ENCODE results near the gene UST.
"Not testable (repeated sequence)": the region's sequence is repeated elsewhere in the genome, so short reads cannot be mapped to it uniquely, and the experiment has no call there.

The UST gene

GRCh38 chr6:148836751-148837150 is 89.9 kb downstream of the UST start:
- DNase-seq (ENCODE audit: low spot score): no peak

- DNase-seq (ENCODE audit: low spot score): no peak
These were observed 91.1 kb downstream of the UST start for GRCh38 chr6:148837941-148838340.

GRCh38 chr6:148839044-148839443 is 92.2 kb downstream of the UST start:
- no peak for DNase-seq (ENCODE audit: low spot score)

DNA sequence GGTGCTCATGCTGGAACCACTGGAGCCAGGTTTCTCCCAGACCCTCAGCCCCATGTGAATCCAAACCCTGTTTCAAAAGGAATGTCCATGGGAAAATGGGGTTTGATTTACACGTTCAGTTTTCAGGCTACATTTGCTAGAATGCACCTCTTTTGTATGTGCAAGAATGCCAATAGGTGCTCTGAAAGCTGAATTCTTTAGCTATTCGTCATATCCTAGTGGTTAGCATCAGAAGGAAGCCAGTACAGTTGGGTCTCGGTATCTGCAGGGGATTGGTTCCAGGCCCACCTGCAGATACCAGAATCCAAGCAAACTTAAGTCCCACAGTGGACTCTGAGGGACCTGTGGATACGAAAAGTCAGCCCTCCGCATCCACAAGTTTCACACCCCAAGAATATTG is 93.4 kb downstream of the UST start:
- DNase-seq (ENCODE audit: low spot score): no peak

DNA sequence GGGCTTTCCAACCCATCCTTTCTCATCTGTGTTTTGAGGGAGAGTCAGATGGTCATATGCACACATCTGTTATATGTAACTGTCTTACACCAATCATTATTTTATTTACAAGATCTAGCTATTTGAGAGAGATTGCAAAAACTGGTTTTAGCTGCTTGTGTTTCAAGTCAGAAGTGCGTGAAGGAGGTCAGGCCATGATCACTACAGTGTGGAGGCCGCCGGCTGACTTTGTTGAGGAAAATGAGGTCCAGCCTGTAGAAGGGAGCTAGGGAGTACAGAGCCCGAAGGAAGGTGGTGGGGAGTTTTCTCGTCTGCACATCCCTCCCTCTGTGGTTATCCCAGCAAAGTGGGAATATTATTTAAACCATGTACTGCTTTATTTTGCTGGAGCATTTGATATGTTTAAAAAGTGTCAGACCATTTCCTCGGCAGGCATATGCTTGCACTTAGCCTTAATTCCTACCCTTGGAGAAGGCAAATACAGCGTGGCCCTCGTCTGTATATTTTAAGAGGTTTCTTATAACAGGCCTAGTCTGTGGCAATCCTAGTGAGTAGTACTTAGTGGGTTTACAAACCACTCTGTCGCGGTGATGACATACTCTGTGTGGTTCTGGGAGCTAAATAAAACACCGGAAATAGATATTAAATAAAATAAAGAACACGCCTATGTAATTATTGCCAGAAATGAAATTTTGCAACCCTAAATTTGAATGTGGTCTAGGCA is 95.6 kb downstream of the UST start:
- no peak for DNase-seq (ENCODE audit: low spot score)

DNA sequence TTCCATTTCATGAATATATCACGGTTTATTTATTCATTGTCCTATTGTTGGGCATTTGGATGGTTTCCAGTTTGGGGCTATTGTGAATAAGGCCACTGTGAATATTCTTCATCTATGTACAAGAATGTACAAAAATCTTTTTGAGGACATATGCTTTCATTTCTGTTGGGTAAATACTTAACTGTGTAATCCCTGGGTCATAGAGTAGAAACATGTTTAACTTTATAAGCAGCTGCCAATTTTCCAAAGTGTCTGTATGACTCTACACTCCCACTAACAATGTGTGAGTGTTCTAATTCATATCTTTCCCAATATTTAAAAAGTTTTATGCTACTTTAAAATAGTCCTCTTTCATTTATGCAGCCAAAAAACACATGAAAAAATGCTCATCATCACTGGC is 98.6 kb downstream of the UST start:
- no peak for DNase-seq (ENCODE audit: low spot score)

- DNase-seq (ENCODE audit: low spot score): no peak
These were observed 100.2 kb downstream of the UST start for GRCh38 chr6:148846778-148847761.

GRCh38 chr6:148848915-148849314 is 102.1 kb downstream of the UST start:
- DNase-seq (ENCODE audit: low spot score): no peak

- not testable (repeated sequence) for DNase-seq (ENCODE audit: low spot score)
These were observed 102.6 kb downstream of the UST start for GRCh38 chr6:148849449-148849848.

DNA sequence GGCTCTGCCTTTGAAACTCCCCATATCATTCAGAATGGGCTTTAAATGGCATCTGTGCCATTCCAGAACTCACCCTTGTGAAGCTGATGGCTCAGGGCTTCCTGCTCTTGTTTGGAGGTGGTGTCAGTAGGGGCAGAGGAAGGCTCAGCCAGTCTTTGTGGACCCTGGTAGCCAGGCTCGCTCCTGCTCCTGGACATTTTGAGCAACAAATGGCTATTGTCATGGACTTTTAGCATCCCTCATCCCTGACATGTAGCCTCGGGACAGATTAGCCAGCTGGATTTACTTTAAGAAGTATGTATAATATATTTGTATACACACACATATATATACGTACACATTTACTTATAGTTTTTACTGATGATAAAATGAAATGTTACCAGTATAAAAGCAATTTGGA is 104.1 kb downstream of the UST start:
- no peak for DNase-seq (ENCODE audit: low spot score)

DNA sequence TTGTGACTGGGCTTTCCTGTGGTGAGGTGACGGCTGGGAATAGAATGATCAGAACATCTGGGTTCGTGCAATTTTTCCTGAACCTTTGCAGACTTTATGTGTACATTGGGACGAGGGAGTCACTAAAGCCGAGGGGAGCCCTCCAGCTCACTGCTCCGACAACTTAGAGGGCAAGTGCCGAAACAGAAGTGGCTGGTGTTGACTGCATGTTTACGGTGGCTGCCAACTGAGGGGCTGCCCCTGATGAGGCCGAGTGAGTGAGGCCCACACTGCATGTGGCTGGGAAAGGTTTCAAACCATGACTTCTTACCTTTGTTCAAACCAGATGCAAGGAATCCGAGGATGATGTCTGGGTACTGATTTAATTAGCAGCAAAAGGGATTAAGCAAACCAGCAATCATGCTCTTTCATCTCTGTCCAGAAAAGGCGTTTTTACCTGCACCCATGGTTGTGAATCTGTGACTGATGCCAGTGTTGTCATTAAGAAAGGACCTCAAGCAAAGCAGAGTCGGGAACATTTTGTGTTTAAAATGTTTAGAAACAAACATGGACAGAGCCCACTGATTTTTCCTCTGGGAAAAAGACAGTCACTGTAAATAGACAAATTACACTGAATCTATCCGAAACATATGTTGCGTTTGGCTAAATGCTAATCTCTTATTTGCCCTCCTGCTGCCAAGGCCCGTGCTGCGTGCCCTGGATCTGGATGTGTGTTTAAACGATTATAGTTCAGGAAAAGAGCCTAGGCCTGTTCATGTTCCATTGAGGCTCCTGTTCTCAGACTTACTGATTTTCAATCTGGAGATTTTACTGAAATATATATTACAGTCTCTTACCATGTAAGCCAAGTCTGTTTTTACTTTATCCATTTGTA is 105.1 kb downstream of the UST start:
- no peak for DNase-seq (ENCODE audit: low spot score)

GRCh38 chr6:148852688-148853087 is 105.9 kb downstream of the UST start:
- no peak for DNase-seq (ENCODE audit: low spot score)

DNA sequence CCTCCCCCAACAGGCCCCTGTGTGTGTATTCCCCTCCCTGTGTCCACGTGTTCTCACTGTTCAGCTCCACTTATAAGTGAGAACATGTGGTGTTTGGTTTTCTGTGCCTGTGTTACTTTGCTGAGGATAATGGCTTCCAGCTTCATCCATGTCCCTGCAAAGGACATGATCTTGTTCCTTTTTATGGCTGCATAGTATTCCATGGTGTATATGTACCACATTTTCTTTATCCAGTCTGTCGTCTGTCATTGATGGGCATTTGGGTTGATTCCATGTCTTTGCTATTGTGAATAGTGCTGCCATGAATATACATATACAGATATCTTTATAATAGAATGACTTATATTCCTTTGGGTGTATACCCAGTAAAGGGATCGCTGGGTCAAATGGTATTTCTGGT is 106.3 kb downstream of the UST start:
- DNase-seq (ENCODE audit: low spot score): not testable (repeated sequence)

DNA sequence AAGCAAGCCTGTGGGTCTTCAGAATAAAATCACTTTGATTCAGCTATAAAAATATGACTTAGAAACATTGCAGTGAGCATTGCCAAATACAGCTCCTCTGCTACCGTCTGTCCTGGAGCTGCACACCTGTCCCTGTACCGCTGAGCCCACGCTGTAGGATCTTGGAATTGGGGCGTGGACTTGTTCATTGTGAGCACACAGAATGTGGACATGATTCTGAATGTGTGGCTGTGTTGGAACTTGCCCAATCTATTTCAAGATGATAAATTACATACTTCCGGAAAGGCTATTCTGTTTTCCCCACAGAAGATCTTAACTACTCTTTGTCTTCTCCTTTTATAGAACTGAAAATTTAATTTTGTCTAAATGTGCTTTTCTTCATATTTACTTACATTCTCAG is 107.3 kb downstream of the UST start:
- no peak for DNase-seq (ENCODE audit: low spot score)

- no peak for DNase-seq (ENCODE audit: low spot score)
These were observed 108.2 kb downstream of the UST start for GRCh38 chr6:148854992-148855391.

DNA sequence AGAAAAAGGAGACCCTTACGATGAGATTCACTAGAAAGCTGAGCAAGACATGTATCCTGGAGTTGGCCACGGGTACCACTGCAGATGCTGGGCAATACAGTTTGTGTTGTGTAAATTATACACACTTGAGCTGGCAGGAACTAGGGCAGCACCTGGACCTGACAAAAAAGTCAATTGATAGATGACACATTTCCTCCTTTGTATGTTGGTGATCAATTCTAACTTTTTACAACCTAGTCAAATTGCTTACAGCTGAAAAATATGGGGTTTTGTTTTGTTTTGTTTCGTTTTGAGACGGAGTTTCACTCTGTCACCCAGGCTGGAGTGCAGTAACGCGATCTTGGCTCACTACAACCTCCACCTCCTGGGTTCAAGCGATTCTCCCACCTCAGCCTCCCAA is 108.9 kb downstream of the UST start:
- DNase-seq (ENCODE audit: low spot score): no peak

DNA sequence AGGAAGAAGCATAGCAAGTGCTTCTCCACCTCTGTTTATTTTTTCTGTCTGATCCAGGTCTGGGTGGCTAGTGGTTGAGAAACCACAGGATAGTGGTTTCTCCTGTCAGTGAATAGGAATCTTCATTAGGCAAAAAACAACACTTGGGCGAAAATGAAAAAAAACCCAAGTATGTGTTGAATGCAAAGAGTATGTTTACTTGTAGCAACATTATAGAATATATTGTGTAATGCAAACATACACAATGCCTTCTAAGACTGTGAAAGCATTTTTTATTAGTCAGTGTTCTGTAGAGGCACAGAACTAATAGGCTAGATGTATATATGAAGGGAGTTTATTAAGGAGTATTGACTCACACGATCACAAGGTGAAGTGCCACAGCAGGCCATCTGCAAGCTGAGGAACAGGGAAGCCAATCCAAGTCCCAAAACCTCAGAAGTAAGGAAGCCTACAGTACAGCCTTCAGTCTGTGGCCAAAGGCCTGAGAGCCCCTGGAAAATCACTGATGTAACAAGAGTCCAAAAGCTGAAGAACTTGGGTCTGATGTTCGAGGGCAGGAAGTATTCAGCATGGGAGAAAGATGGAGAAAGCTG is 111.1 kb downstream of the UST start:
- DNase-seq (ENCODE audit: low spot score): no peak

DNA sequence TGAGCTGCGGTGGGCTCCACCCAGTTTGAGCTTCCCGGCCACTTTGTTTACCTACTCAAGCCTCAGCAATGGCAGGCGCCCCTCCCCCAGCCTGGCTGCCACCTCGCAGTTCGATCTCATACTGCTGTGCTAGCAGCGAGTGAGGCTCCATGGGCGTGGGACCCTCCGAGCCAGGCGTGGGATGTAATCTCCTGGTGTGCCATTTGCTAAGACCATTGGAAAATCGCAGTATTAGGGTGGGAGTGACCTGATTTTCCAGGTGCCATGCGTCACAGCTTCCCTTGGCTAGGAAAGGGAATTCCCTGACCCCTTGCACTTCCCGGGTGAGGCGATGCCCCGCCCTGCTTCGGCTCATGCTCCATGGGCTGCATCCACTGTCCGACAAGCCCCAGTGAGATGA is 117.3 kb downstream of the UST start:
- not testable (repeated sequence) for DNase-seq (ENCODE audit: low spot score)

- no peak for DNase-seq (ENCODE audit: low spot score)
These were observed 118.1 kb downstream of the UST start for GRCh38 chr6:148864941-148865340.

DNA sequence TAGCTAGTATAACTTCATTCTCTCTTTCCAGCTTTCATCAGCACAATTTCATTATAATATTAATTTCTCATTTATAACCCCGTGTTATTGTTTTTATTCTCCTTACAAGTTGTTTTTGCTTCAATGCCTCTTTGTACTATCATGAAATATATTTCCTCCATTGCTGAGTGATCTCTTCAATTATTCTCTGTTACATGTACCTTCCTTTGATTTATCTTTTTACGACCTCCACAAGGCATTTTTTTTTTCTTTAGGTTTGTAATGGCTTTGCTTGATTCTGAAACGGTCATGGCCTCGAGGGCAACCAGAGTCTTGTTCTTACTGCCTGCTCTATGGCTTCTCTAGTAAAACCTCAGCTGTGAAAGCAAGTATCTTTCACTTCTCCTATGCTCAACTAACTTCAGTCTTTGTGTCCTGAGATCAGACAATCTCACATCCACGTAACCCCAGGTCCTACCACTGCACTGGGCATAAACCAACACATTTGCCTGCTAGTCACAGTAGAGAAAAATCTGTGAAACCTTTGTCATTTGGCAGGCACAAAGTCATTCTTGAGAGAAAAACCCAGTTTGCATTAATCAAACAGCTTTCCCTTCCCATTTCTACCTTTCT is 119.9 kb downstream of the UST start:
- no peak for DNase-seq (ENCODE audit: low spot score)

DNA sequence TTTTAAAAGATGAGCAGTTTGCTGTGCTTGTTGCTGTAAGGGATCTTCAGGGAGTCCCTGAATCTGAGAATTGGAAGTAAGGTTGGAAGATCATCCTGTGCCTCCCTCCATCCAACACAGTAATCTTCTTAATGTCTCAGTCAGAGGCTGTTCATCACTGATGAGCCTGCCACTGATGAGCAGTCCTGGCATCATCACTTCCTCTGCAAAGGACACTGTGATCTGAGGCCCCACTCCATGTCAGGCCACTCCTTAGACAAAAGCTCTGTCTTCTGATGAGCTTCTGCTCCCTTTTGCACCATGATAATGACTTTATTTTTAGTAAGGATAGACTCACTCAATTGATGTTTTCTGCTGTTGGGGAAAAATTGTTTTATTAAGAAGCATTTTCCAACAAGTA is 121.0 kb downstream of the UST start:
- no peak for DNase-seq (ENCODE audit: low spot score)
